ENCODE data around the gene BANK1. TPM values are rescaled to one million over a fixed set of nuclear protein-coding genes. Genes with fewer than 3 reads are reported as not detected.

Gene BANK1
- total RNA-seq, 1 experiment from 2014 or later: 1.1 TPM

DNA sequence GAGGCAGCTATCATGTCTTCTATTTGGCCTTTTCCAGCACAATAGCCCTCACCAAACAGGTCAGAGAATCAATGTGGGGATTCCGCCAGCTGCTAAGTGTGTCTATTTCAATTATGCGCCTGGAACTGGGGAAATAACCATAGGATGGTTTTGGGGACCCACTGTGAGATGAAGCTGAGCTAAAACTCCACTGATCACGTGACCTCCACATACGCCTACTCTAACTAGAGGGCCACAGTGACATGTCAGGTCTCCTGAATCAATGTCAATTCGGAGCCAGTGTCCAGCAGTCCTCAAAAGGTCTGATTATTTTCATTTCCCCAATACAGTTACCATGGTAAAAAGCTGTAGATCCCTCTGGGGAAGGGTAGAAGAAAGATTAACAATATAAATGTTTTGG, 10.2 kb upstream of the BANK1 start:
- Histone ChIP-seq H2BK20ac (ENCODE audit: low read depth, low read length, poor library complexity, severe bottlenecking) (no peak overlapping the region), H3K9ac (ENCODE audit: extremely low read depth, insufficient read length, low read length) (no peak overlapping the region), H3K79me2 (ENCODE audit: insufficient read depth, low read length) (no peaks in the 10 kb centered on the region), H3K4me1 (ENCODE audit: insufficient read depth, low read length) (no peaks in the 10 kb centered on the region), H3K14ac (ENCODE audit: insufficient read depth, low read length) (no peak overlapping the region), H3T11ph (ENCODE audit: low read length) (no peak overlapping the region), H3K27ac (ENCODE audit: insufficient read length, low read depth, low read length) (no peak overlapping the region), H3K4me2 (ENCODE audit: insufficient read depth, insufficient read length, low read length) (no peak overlapping the region), H3K79me1 (ENCODE audit: insufficient read depth, low read depth, low read length, poor library complexity, severe bottlenecking) (no peaks in the 10 kb centered on the region), H2BK12ac (ENCODE audit: insufficient read length, low read depth, low read length) (no peak overlapping the region), H2BK5ac (ENCODE audit: insufficient read length, low read length) (no peak overlapping the region), H4K20me1 (ENCODE audit: control insufficient read depth, insufficient read depth, insufficient read length) (no peaks in the 10 kb centered on the region), H4K8ac (replicated peaks; ENCODE audit: insufficient read length, low read depth, low read length) (no peak overlapping the region), H2BK15ac (ENCODE audit: low read depth, low read length) (no peak overlapping the region), H3K4ac (ENCODE audit: low read depth, low read length) (no peak overlapping the region), H3K27me3 (ENCODE audit: insufficient read depth, low read length) (no peaks in the 10 kb centered on the region), H3K23ac (ENCODE audit: insufficient read length, low read depth, low read length) (no peak overlapping the region), H2BK120ac (ENCODE audit: low read depth, low read length, poor library complexity, severe bottlenecking) (no peak overlapping the region), H2AFZ (ENCODE audit: low read length) (no peak overlapping the region), H2AK5ac (ENCODE audit: insufficient read length, low read length) (no peak overlapping the region), H3K9me3 (ENCODE audit: control insufficient read depth, low read depth, low read length) (no peaks in the 10 kb centered on the region), H3K18ac (ENCODE audit: insufficient read length, low read depth, low read length) (no peak overlapping the region), H3K56ac (ENCODE audit: insufficient read length, low read depth, low read length) (no peak overlapping the region), H3K23me2 (ENCODE audit: insufficient read length, low read depth, low read length, poor library complexity, severe bottlenecking) (no peaks in the 10 kb centered on the region), H4K91ac (ENCODE audit: insufficient read length, low read depth, low read length) (no peak overlapping the region), H4K5ac (ENCODE audit: insufficient read length, low read depth, low read length) (no peak overlapping the region)
- no peaks in the 10 kb centered on the region for H3K9me3 Mint-ChIP-seq
- DNase-seq: no peak
- no CpG with 5 or more reads among the region's 5 CpGs for WGBS (ENCODE audit: extremely low coverage, insufficient read length, low lambda C conversion rate)
- no peak overlapping the region for H3K4me3 Mint-ChIP-seq
- peaks cover 7 to 8% of the 10 kb centered on the region in 2 experiments for H3K4me1 Mint-ChIP-seq
- no peaks in the 10 kb centered on the region; a peak in 1 of 7 replicates for H3K36me3 Mint-ChIP-seq (ENCODE audit: insufficient read depth in 1 of 3, low read depth in 3 of 3)
- H3K27me3 Mint-ChIP-seq (ENCODE audit: low read depth): no peaks in the 10 kb centered on the region
- TF ChIP-seq, protein P1, sequence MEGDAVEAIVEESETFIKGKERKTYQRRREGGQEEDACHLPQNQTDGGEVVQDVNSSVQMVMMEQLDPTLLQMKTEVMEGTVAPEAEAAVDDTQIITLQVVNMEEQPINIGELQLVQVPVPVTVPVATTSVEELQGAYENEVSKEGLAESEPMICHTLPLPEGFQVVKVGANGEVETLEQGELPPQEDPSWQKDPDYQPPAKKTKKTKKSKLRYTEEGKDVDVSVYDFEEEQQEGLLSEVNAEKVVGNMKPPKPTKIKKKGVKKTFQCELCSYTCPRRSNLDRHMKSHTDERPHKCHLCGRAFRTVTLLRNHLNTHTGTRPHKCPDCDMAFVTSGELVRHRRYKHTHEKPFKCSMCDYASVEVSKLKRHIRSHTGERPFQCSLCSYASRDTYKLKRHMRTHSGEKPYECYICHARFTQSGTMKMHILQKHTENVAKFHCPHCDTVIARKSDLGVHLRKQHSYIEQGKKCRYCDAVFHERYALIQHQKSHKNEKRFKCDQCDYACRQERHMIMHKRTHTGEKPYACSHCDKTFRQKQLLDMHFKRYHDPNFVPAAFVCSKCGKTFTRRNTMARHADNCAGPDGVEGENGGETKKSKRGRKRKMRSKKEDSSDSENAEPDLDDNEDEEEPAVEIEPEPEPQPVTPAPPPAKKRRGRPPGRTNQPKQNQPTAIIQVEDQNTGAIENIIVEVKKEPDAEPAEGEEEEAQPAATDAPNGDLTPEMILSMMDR (conservative IDR thresholded peaks at IDR 0.05): no peak
- no peak overlapping the region; a peak in 1 of 7 replicates for H3K27ac Mint-ChIP-seq

Measured in H9 (cell line).